Natural killer cell treated with Interleukin-12 subunit alpha and Interleukin-12 subunit beta and Interleukin-15 and Interleukin-18, amount 100 ng/mL, for 72 hours (primary cell): ENCODE measurements around the gene SLC35F3. TPM values are rescaled to one million over a fixed set of nuclear protein-coding genes. Genes with fewer than 3 reads are reported as not detected.
"Not testable (repeated sequence)": the region's sequence is repeated elsewhere in the genome, so short reads cannot be mapped to it uniquely, and the experiment has no call there.

Experiments used
- ATAC-seq, 2 donors: fragments of 150-1000 bp; cut with Tn5 transposase in 1 of 2; sonication (Bioruptor Pico), chemical (Tn5 transposase) in 1 of 2; 2 replicates each; pipeline ENCODE4 v1.10.0; 2021
- DNase-seq: peaks from one replicate; pipeline ENCODE4 v3.0.0; 2022; ENCODE audit warnings: low spot score
- H3K27ac Mint-ChIP-seq, 2 donors: 1 replicate in 1 of 2; 2 replicates in 1 of 2; pipeline ENCODE4 v1.8.0; 2022; ENCODE audit warnings: mixed read lengths in 2 of 2, mild to moderate bottlenecking in 1 of 2, moderate library complexity in 1 of 2
- H3K27me3 Mint-ChIP-seq, 2 donors: 1 replicate in 1 of 2; 2 replicates in 1 of 2; pipeline ENCODE4 v1.8.0; 2022; ENCODE audit warnings: mixed read lengths in 2 of 2
- H3K36me3 Mint-ChIP-seq: one replicate; pipeline ENCODE4 v1.8.0; 2022; ENCODE audit warnings: mixed read lengths
- H3K4me1 Mint-ChIP-seq, 2 donors: 1 replicate in 1 of 2; 2 replicates in 1 of 2; pipeline ENCODE4 v1.8.0; 2022; ENCODE audit warnings: low read depth in 2 of 2, mixed read lengths in 2 of 2, mild to moderate bottlenecking in 1 of 2
- H3K4me3 Mint-ChIP-seq: one replicate; pipeline ENCODE4 v1.8.0; 2022; ENCODE audit warnings: mixed read lengths
- H3K9me3 Mint-ChIP-seq: 2 replicates; pipeline ENCODE4 v1.8.0; 2022; ENCODE audit warnings: mixed read lengths
- total RNA-seq, 2 donors: library from RNA; stranded (reverse); gene quantifications; one replicate each; pipeline ENCODE4 v1.2.3, GENCODE V29; 2022

Gene SLC35F3
- total RNA-seq, 2 donors from 2014 or later: 0.14 to 0.56 TPM

- H3K27ac Mint-ChIP-seq: no peak overlapping the region
- peaks cover 0 to 24% of the 10 kb centered on the region in 2 donors for H3K27me3 Mint-ChIP-seq
- no peaks in the 10 kb centered on the region for H3K36me3 Mint-ChIP-seq
- no peak for DNase-seq
- no peaks in the 10 kb centered on the region for H3K4me1 Mint-ChIP-seq
- no peak for ATAC-seq
- no peaks in the 10 kb centered on the region for H3K9me3 Mint-ChIP-seq
- no peak overlapping the region for H3K4me3 Mint-ChIP-seq
These were observed 265.6 kb downstream of the SLC35F3 start for GRCh38 chr1:234170067-234170466.

GRCh38 chr1:234170622-234171021 lies 266.1 kb downstream of the SLC35F3 start:
- H3K4me1 Mint-ChIP-seq: no peaks in the 10 kb centered on the region
- no peaks in the 10 kb centered on the region for H3K36me3 Mint-ChIP-seq
- H3K27me3 Mint-ChIP-seq: peaks cover 0 to 19% of the 10 kb centered on the region in 2 donors
- no peak overlapping the region for H3K4me3 Mint-ChIP-seq
- H3K27ac Mint-ChIP-seq: no peak overlapping the region
- DNase-seq (no peak), ATAC-seq (no peak)
- no peaks in the 10 kb centered on the region for H3K9me3 Mint-ChIP-seq

- no peak for DNase-seq
- ATAC-seq: no peak
- H3K9me3 Mint-ChIP-seq: no peaks in the 10 kb centered on the region
- peaks cover 7 to 32% of the 10 kb centered on the region in 2 donors for H3K27me3 Mint-ChIP-seq
- H3K4me1 Mint-ChIP-seq: no peaks in the 10 kb centered on the region
- no peak overlapping the region for H3K27ac Mint-ChIP-seq
- H3K36me3 Mint-ChIP-seq: no peaks in the 10 kb centered on the region
- no peak overlapping the region for H3K4me3 Mint-ChIP-seq
These were observed 269.5 kb downstream of the SLC35F3 start for GRCh38 chr1:234173968-234174367.

GRCh38 chr1:234175363-234175762 lies 270.9 kb downstream of the SLC35F3 start:
- H3K4me1 Mint-ChIP-seq: no peaks in the 10 kb centered on the region
- no peak overlapping the region for H3K4me3 Mint-ChIP-seq

GRCh38 chr1:234176000-234176399 lies 271.5 kb downstream of the SLC35F3 start:
- no peaks in the 10 kb centered on the region for H3K9me3 Mint-ChIP-seq
- no peaks in the 10 kb centered on the region for H3K4me1 Mint-ChIP-seq
- peaks cover 16 to 30% of the 10 kb centered on the region in 2 donors for H3K27me3 Mint-ChIP-seq
- no peak overlapping the region for H3K4me3 Mint-ChIP-seq
- H3K27ac Mint-ChIP-seq: no peak overlapping the region
- no peak for ATAC-seq
- H3K36me3 Mint-ChIP-seq: no peaks in the 10 kb centered on the region
- no peak for DNase-seq

More at GRCh38 chr1:234175363-234175762, 270.9 kb downstream of the SLC35F3 start:
- Mint-ChIP-seq H3K27me3 (peaks cover 16 to 32% of the 10 kb centered on the region in 2 donors), H3K9me3 (no peaks in the 10 kb centered on the region), H3K27ac (no peak overlapping the region), H3K36me3 (no peaks in the 10 kb centered on the region)
- DNase-seq: no peak
- no peak for ATAC-seq

- H3K9me3 Mint-ChIP-seq, H3K27ac Mint-ChIP-seq, H3K4me3 Mint-ChIP-seq, ATAC-seq, DNase-seq, H3K36me3 Mint-ChIP-seq, H3K4me1 Mint-ChIP-seq: not testable (repeated sequence)
- H3K27me3 Mint-ChIP-seq: peaks cover 22 to 29% of the 10 kb centered on the region in 2 donors
These were observed 272.4 kb downstream of the SLC35F3 start for GRCh38 chr1:234176847-234177246.

- Mint-ChIP-seq H3K4me3 (no peak overlapping the region), H3K27ac (no peak overlapping the region), H3K4me1 (no peaks in the 10 kb centered on the region), H3K9me3 (peaks cover 2% of the 10 kb centered on the region), H3K36me3 (peaks cover 3% of the 10 kb centered on the region), H3K27me3 (peaks cover 34 to 48% of the 10 kb centered on the region in 2 donors)
- ATAC-seq (no peak), DNase-seq (no peak)
These were observed 281.0 kb downstream of the SLC35F3 start for GRCh38 chr1:234185438-234185837.

GRCh38 chr1:234186037-234186688 lies 281.7 kb downstream of the SLC35F3 start:
- H3K27ac Mint-ChIP-seq: no peak overlapping the region
- peaks cover 37 to 54% of the 10 kb centered on the region in 2 donors for H3K27me3 Mint-ChIP-seq
- DNase-seq: no peak
- no peaks in the 10 kb centered on the region for H3K4me1 Mint-ChIP-seq
- ATAC-seq: peak in 1 of 2 donors; percentile 56
- no peak overlapping the region for H3K4me3 Mint-ChIP-seq
- H3K9me3 Mint-ChIP-seq: peaks cover 2% of the 10 kb centered on the region
- peaks cover 7% of the 10 kb centered on the region for H3K36me3 Mint-ChIP-seq

GRCh38 chr1:234188454-234188792 lies 283.9 kb downstream of the SLC35F3 start:
- peaks cover 12% of the 10 kb centered on the region for H3K36me3 Mint-ChIP-seq
- H3K27me3 Mint-ChIP-seq: peaks cover 37 to 62% of the 10 kb centered on the region in 2 donors
- no peak overlapping the region for H3K27ac Mint-ChIP-seq
- peaks cover 8% of the 10 kb centered on the region for H3K9me3 Mint-ChIP-seq
- DNase-seq (no peak), ATAC-seq (no peak)
- H3K4me1 Mint-ChIP-seq: no peaks in the 10 kb centered on the region
- no peak overlapping the region for H3K4me3 Mint-ChIP-seq

GRCh38 chr1:234197839-234198238 lies 293.4 kb downstream of the SLC35F3 start:
- Mint-ChIP-seq H3K9me3 (no peaks in the 10 kb centered on the region), H3K4me3 (no peak overlapping the region), H3K27ac (no peak overlapping the region), H3K27me3 (peaks cover 36 to 62% of the 10 kb centered on the region in 2 donors), H3K36me3 (no peaks in the 10 kb centered on the region), H3K4me1 (no peaks in the 10 kb centered on the region)
- ATAC-seq: no peak
- no peak for DNase-seq

- Mint-ChIP-seq H3K4me3 (no peak overlapping the region), H3K36me3 (no peaks in the 10 kb centered on the region), H3K27me3 (peaks cover 31 to 53% of the 10 kb centered on the region in 2 donors), H3K4me1 (no peaks in the 10 kb centered on the region), H3K27ac (no peak overlapping the region), H3K9me3 (no peaks in the 10 kb centered on the region)
- no peak for DNase-seq
- ATAC-seq: no peak
These were observed 295.1 kb downstream of the SLC35F3 start for GRCh38 chr1:234199476-234200127.

GRCh38 chr1:234200566-234200965 lies 296.1 kb downstream of the SLC35F3 start:
- Mint-ChIP-seq H3K27me3 (peaks cover 27 to 48% of the 10 kb centered on the region in 2 donors), H3K27ac (no peak overlapping the region), H3K36me3 (no peaks in the 10 kb centered on the region), H3K4me1 (no peaks in the 10 kb centered on the region), H3K9me3 (no peaks in the 10 kb centered on the region), H3K4me3 (no peak overlapping the region)
- DNase-seq (no peak), ATAC-seq (no peak)

GRCh38 chr1:234201600-234201999 lies 297.1 kb downstream of the SLC35F3 start:
- Mint-ChIP-seq H3K27me3 (peaks cover 27 to 42% of the 10 kb centered on the region in 2 donors), H3K27ac (no peak overlapping the region)
- no peak for ATAC-seq

GRCh38 chr1:234205966-234206365 lies 301.5 kb downstream of the SLC35F3 start:
- no peaks in the 10 kb centered on the region for H3K9me3 Mint-ChIP-seq
- peaks cover 17 to 27% of the 10 kb centered on the region in 2 donors for H3K27me3 Mint-ChIP-seq

More at GRCh38 chr1:234201600-234201999, 297.1 kb downstream of the SLC35F3 start:
- Mint-ChIP-seq H3K9me3 (no peaks in the 10 kb centered on the region), H3K4me3 (no peak overlapping the region), H3K36me3 (no peaks in the 10 kb centered on the region), H3K4me1 (no peaks in the 10 kb centered on the region)
- no peak for DNase-seq

More at GRCh38 chr1:234205966-234206365, 301.5 kb downstream of the SLC35F3 start:
- ATAC-seq (no peak), DNase-seq (no peak)
- Mint-ChIP-seq H3K27ac (no peak overlapping the region), H3K4me3 (no peak overlapping the region), H3K4me1 (no peaks in the 10 kb centered on the region), H3K36me3 (no peaks in the 10 kb centered on the region)
